HCT116 (cell line): ENCODE data around the gene LSAMP. TPM values are rescaled to one million over a fixed set of nuclear protein-coding genes. Genes with fewer than 3 reads are reported as not detected.

Source experiments
- ATAC-seq: fragments of 200-7000 bp; cut with Tn5 transposase; 2 replicates; pipeline ENCODE4 v1.9.1; 2020; ENCODE audit warnings: mild to moderate bottlenecking, moderate library complexity
- BruUV-seq: library from RNA; stranded (reverse); fragments of 400-500 nt; replicated peaks from 2 replicates; lab custom pipeline; 2021; lab: Mats Ljungman, UMichigan
- CTCF ChIA-PET: fragments of 300-600 bp; sonication (Branson Sonifier 250); formaldehyde crosslinking; loops from one replicate; lab custom pipeline; 2021; ENCODE audit warnings: antibody characterized with exemption; lab: Charles Lee
- POLR2A ChIA-PET: fragments of 300-600, 350-600 bp; sonication (Branson Sonifier 250); formaldehyde crosslinking; loops from one replicate; lab custom pipeline; 2021; ENCODE audit warnings: antibody characterized with exemption; lab: Charles Lee
- RAD21 ChIA-PET, 2 experiments: fragments of 300-600 bp; sonication (Branson Sonifier 250); formaldehyde crosslinking; loops; one replicate each; lab custom pipeline; 2023; ENCODE audit warnings: low total read pairs in 2 of 2; ENCODE audit not compliant: uncharacterized antibody in 2 of 2, unreplicated experiment in 2 of 2, low non-redundant PET in 1 of 2; lab: Charles Lee
- DNase-seq: peaks from one replicate; pipeline ENCODE4 v3.0.0-alpha.2; 2010; ENCODE audit warnings: low read depth, low spot score
- H2AFZ ChIP-seq: fragments of 200-600 bp; shearing (Covaris generic), sonication (generic); 2 replicates; pipeline ENCODE4 v1.6.1; 2017; ENCODE audit warnings: low read depth, mixed run types, mixed read lengths, antibody characterized with exemption, low read length; ENCODE audit not compliant: poor library complexity, severe bottlenecking
- H3K27ac ChIP-seq: 2 replicates; pipeline ENCODE4 v1.5.1; 2012; ENCODE audit warnings: low read depth, low read length
- H3K27me3 ChIP-seq: fragments of 200-600 bp; sonication (generic); 2 replicates; pipeline ENCODE4 v1.6.1; 2016; ENCODE audit warnings: mixed run types, low read length, mixed read lengths; ENCODE audit not compliant: insufficient read depth
- H3K36me3 ChIP-seq, 2 experiments: fragments of 200-500 bp in 1 of 2; fragments of 200-600 bp in 1 of 2; sonication (Bioruptor generic) in 1 of 2; sonication (generic) in 1 of 2; 2 replicates each; pipeline versions ENCODE4 v1.5.1 to v1.6.1; 2014 to 2016; ENCODE audit warnings: low read length in 2 of 2, inconsistent platforms in 1 of 2, mixed read lengths in 1 of 2, mixed run types in 1 of 2; ENCODE audit not compliant: insufficient read depth in 2 of 2, control insufficient read depth in 1 of 2
- H3K4me1 ChIP-seq, 2 experiments: fragments of 200-600 bp in 1 of 2; sonication (generic) in 1 of 2; 2 replicates each; pipeline versions ENCODE4 v1.5.1 to v1.6.1; 2012 to 2017; ENCODE audit warnings: low read length in 2 of 2, inconsistent platforms in 1 of 2, mild to moderate bottlenecking in 1 of 2, mixed read lengths in 1 of 2, mixed run types in 1 of 2, moderate library complexity in 1 of 2; ENCODE audit not compliant: insufficient read depth in 2 of 2, control insufficient read depth in 1 of 2
- H3K4me2 ChIP-seq: fragments of 200-600 bp; sonication (generic); 2 replicates; pipeline ENCODE4 v1.6.1; 2017; ENCODE audit warnings: mixed run types, low read length, mixed read lengths
- H3K4me3 ChIP-seq, 2 experiments: fragments of 200-600 bp in 1 of 2; sonication (generic) in 1 of 2; replicated peaks in 1 of 2; 2 replicates each; pipeline ENCODE4 v1.5.1; 2011 to 2016; ENCODE audit warnings: low read length in 2 of 2, control low read depth in 1 of 2, low read depth in 1 of 2, mild to moderate bottlenecking in 1 of 2, mixed read lengths in 1 of 2, mixed run types in 1 of 2
- H3K79me2 ChIP-seq: fragments of 200-600 bp; sonication (generic); 2 replicates; pipeline ENCODE4 v1.6.1; 2017; ENCODE audit warnings: mild to moderate bottlenecking, mixed run types, low read length, moderate library complexity, mixed read lengths; ENCODE audit not compliant: insufficient read depth
- H3K9ac ChIP-seq: fragments of 200-600 bp; sonication (generic); 2 replicates; pipeline ENCODE4 v1.6.1; 2016; ENCODE audit warnings: low read length, mixed read lengths
- H3K9me2 ChIP-seq: fragments of 200-600 bp; sonication (generic), shearing (Covaris generic); 2 replicates; pipeline ENCODE4 v1.6.1; 2017; ENCODE audit warnings: mixed run types, mild to moderate bottlenecking, moderate library complexity; ENCODE audit not compliant: insufficient read depth
- H3K9me3 ChIP-seq, 2 experiments: fragments of 200-500 bp in 1 of 2; fragments of 200-600 bp in 1 of 2; sonication (Bioruptor generic) in 1 of 2; sonication (generic) in 1 of 2; 2 replicates each; pipeline ENCODE4 v1.6.1; 2014 to 2017; ENCODE audit warnings: low read length in 2 of 2, mixed read lengths in 2 of 2, inconsistent platforms in 1 of 2, low read depth in 1 of 2, mild to moderate bottlenecking in 1 of 2, mixed run types in 1 of 2, moderate library complexity in 1 of 2; ENCODE audit not compliant: control insufficient read depth in 1 of 2, insufficient read depth in 1 of 2
- H4K20me1 ChIP-seq: fragments of 200-600 bp; sonication (generic), shearing (Covaris generic); 2 replicates; pipeline ENCODE4 v1.6.1; 2017; ENCODE audit warnings: mixed run types, mild to moderate bottlenecking, moderate library complexity; ENCODE audit not compliant: insufficient read depth
- CBX3 ChIP-seq: IDR thresholded peaks from 2 replicates; pipeline ENCODE4 v1.6.1; 2012; ENCODE audit warnings: low read depth
- EZH2 ChIP-seq: fragments of 200-600 bp; sonication (generic); IDR thresholded peaks from 2 replicates; pipeline ENCODE4 v1.6.1; 2017; ENCODE audit warnings: antibody characterized with exemption, mixed run types
- EZH2phosphoT487 ChIP-seq: fragments of 200-600 bp; IDR thresholded peaks from 2 replicates; pipeline ENCODE4 v1.6.1; 2018; ENCODE audit warnings: antibody characterized with exemption, borderline replicate concordance
- FOSL1 ChIP-seq: IDR thresholded peaks from 2 replicates; pipeline ENCODE4 v1.6.1; 2012; ENCODE audit warnings: low read depth
- RAD21 ChIP-seq: IDR thresholded peaks from 2 replicates; pipeline ENCODE4 v1.6.1; 2012; ENCODE audit warnings: low read depth, mild to moderate bottlenecking
- REST ChIP-seq: IDR thresholded peaks from 2 replicates; pipeline ENCODE4 v1.6.1; 2012; ENCODE audit warnings: low read depth
- SRF ChIP-seq: IDR thresholded peaks from 2 replicates; pipeline ENCODE4 v1.6.1; 2012; ENCODE audit warnings: low read depth
- TCF7L2 ChIP-seq: IDR thresholded peaks from 2 replicates; pipeline ENCODE4 v1.7.0; 2011; ENCODE audit warnings: borderline replicate concordance, inconsistent platforms; ENCODE audit not compliant: insufficient read depth, insufficient read length; ENCODE audit errors: extremely low read depth
- ZNF274 ChIP-seq: fragments of 200-500 bp; sonication (Bioruptor generic); IDR thresholded peaks from 2 replicates; pipeline ENCODE4 v1.6.1; 2014; ENCODE audit warnings: mild to moderate bottlenecking, low read depth, low read length, inconsistent platforms
- intact Hi-C: fragments of 100-400 bp; cut with micrococcal nuclease; formaldehyde crosslinking; loops from 2 replicates; pipeline ENCODE4 v1.10.0; 2022
- total RNA-seq: library from RNA; stranded (reverse); gene quantifications from one replicate; pipeline ENCODE4 v1.2.1, GENCODE V29; 2021; ENCODE audit not compliant: unreplicated experiment

Gene LSAMP
- total RNA-seq, 1 experiment from 2014 or later: 0.25 TPM

- no peak overlapping the region for H3K4me2 ChIP-seq
- CTCF ChIA-PET: no interaction called here
- intact Hi-C loops: no loop called here
- RAD21 ChIA-PET: no interaction called here
- no peaks in the 10 kb centered on the region for H3K27me3 ChIP-seq
- DNase-seq (no peak), ATAC-seq (no peak)
- H3K4me3 ChIP-seq: no peak overlapping the region
- no peaks in the 10 kb centered on the region for H3K36me3 ChIP-seq
- no TSS peak for BruUV-seq
- TF ChIP-seq TCF7L2 (no peak), REST (no peak), EZH2 (no peak), EZH2phosphoT487 (no peak), CBX3 (no peak), FOSL1 (no peak), RAD21 (no peak), SRF (no peak), ZNF274 (no peak)
- no peak overlapping the region for H3K27ac ChIP-seq
- H3K9me2 ChIP-seq: no peaks in the 10 kb centered on the region
- POLR2A ChIA-PET: no interaction called here
- H4K20me1 ChIP-seq: no peaks in the 10 kb centered on the region
- no peaks in the 10 kb centered on the region for H3K79me2 ChIP-seq
- H3K9me3 ChIP-seq: no peaks in the 10 kb centered on the region
- H3K9ac ChIP-seq: no peak overlapping the region
- no peak overlapping the region for H2AFZ ChIP-seq
- H3K4me1 ChIP-seq: peaks cover 3 to 16% of the 10 kb centered on the region in 2 experiments; a peak in 2 of 4 replicates
Observed at GRCh38 chr3:115999001-115999585, 446.2 kb downstream of the LSAMP start.
